Esophagus muscularis mucosa (tissue), 4 donors: Measurements from ENCODE around the gene LRP6. TPM values are rescaled to one million over a fixed set of nuclear protein-coding genes. Genes with fewer than 3 reads are reported as not detected.

Experiments
- DNase-seq: peaks from one replicate; pipeline ENCODE4 v3.0.0-alpha.2; 2017; ENCODE audit errors: extremely low spot score
- H3K27ac ChIP-seq, 4 donors: fragments of 200-600 bp; sonication (generic); replicated peaks in 1 of 4; 1 replicate in 3 of 4; 2 replicates in 1 of 4; pipeline ENCODE4 v1.5.1; 2016 to 2019; ENCODE audit warnings: mild to moderate bottlenecking in 1 of 4
- H3K27me3 ChIP-seq, 4 donors: fragments of 200-600 bp; sonication (generic); one replicate each; pipeline versions ENCODE4 v1.5.1 to v1.6.0; 2016 to 2019
- H3K36me3 ChIP-seq, 4 donors: fragments of 200-600 bp; sonication (generic); one replicate each; pipeline ENCODE4 v1.5.1; 2016 to 2019
- H3K4me1 ChIP-seq, 4 donors: fragments of 200-600 bp; sonication (generic); one replicate each; pipeline ENCODE4 v1.5.1; 2016 to 2019
- H3K4me3 ChIP-seq, 4 donors: fragments of 200-600 bp; sonication (generic); 1 replicate in 2 of 4; 2 replicates in 2 of 4; pipeline ENCODE4 v1.5.1; 2016 to 2019; ENCODE audit warnings: mild to moderate bottlenecking in 4 of 4, moderate library complexity in 1 of 4
- H3K9me3 ChIP-seq, 4 donors: fragments of 200-600 bp; sonication (generic); 1 replicate in 3 of 4; 2 replicates in 1 of 4; pipeline ENCODE4 v1.5.1; 2016 to 2019
- EP300 ChIP-seq: sonication (generic); formaldehyde crosslinking; IDR thresholded peaks from one replicate; pipeline ENCODE4 v1.6.1; 2017; ENCODE audit warnings: antibody characterized with exemption
- POLR2A ChIP-seq: fragments of 450-650 bp; IDR thresholded peaks from one replicate; pipeline ENCODE4 v1.6.1; 2017; ENCODE audit warnings: antibody characterized with exemption, moderate library complexity, mild to moderate bottlenecking, low read depth
- POLR2AphosphoS5 ChIP-seq, 2 donors: sonication (generic); formaldehyde crosslinking; IDR thresholded peaks; one replicate each; pipeline ENCODE4 v1.6.1; 2017; ENCODE audit warnings: antibody characterized with exemption in 2 of 2
- whole genome bisulfite sequencing: methylation state at CpG from one replicate; pipeline ENCODE4 v1.1.5; 2018; 5-methylcytosine and 5-hydroxymethylcytosine counted together
- intact Hi-C: fragments of 100-400 bp; cut with DNase I; formaldehyde crosslinking; loops from one replicate; pipeline ENCODE4 v1.15.1; 2023
- total RNA-seq, 4 donors: library from RNA; depleted of rRNA; stranded (reverse); fragments of >200 nt; gene quantifications; one replicate each; pipeline versions ENCODE4 v1.1.0 to v1.2.1, GENCODE V29; 2016
- TF ChIP-seq, protein P1 (sequence below), 3 experiments: fragments of 200-600 bp in 2 of 3; fragments of 450-650 bp in 1 of 3; sonication (generic) in 2 of 3; IDR thresholded peaks; one replicate each; pipeline ENCODE4 v1.5.1; 2017 to 2019; ENCODE audit warnings: antibody characterized with exemption in 3 of 3, mild to moderate bottlenecking in 2 of 3, moderate library complexity in 1 of 3

LRP6 gene
- total RNA-seq, 4 donors from 2014 or later = 26.2 to 61.1 (median 34.8) TPM

- H3K4me1 ChIP-seq = peaks cover 13 to 57% (median 31%) of the 10 kb centered on the region in 4 donors
- no peak overlapping the region for H3K27ac ChIP-seq
Observed at GRCh38 chr12:12219664-12220063, 47.2 kb downstream of the LRP6 start.

GRCh38 chr12:12217018-12217359 is 49.9 kb downstream of the LRP6 start:
- no peaks in the 10 kb centered on the region for H3K27me3 ChIP-seq
- no peak for DNase-seq
- no peak for TF ChIP-seq POLR2AphosphoS5 (IDR thresholded peaks at IDR 0.05)
- TF ChIP-seq POLR2A = no peak
- TF ChIP-seq, protein P1, sequence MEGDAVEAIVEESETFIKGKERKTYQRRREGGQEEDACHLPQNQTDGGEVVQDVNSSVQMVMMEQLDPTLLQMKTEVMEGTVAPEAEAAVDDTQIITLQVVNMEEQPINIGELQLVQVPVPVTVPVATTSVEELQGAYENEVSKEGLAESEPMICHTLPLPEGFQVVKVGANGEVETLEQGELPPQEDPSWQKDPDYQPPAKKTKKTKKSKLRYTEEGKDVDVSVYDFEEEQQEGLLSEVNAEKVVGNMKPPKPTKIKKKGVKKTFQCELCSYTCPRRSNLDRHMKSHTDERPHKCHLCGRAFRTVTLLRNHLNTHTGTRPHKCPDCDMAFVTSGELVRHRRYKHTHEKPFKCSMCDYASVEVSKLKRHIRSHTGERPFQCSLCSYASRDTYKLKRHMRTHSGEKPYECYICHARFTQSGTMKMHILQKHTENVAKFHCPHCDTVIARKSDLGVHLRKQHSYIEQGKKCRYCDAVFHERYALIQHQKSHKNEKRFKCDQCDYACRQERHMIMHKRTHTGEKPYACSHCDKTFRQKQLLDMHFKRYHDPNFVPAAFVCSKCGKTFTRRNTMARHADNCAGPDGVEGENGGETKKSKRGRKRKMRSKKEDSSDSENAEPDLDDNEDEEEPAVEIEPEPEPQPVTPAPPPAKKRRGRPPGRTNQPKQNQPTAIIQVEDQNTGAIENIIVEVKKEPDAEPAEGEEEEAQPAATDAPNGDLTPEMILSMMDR (IDR thresholded peaks at IDR 0.05) = no peak
- no peak for TF ChIP-seq EP300
- H3K27ac ChIP-seq = no peak overlapping the region
- no peaks in the 10 kb centered on the region for H3K36me3 ChIP-seq
- peaks cover 14 to 53% (median 32%) of the 10 kb centered on the region in 4 donors for H3K4me1 ChIP-seq
- no peaks in the 10 kb centered on the region for H3K9me3 ChIP-seq
- WGBS = 91% methylated on average over 5 of the region's 5 CpGs
- no peak overlapping the region for H3K4me3 ChIP-seq
- intact Hi-C loops = no loop called here

More at GRCh38 chr12:12219664-12220063, 47.2 kb downstream of the LRP6 start:
- no peak for TF ChIP-seq POLR2AphosphoS5 (IDR thresholded peaks at IDR 0.05)
- no peak for DNase-seq
- Histone ChIP-seq H3K9me3 (no peaks in the 10 kb centered on the region), H3K27me3 (no peaks in the 10 kb centered on the region), H3K4me3 (no peak overlapping the region), H3K36me3 (no peaks in the 10 kb centered on the region)
- intact Hi-C loops = no loop called here
- 93% methylated on average over 9 of the region's 9 CpGs for WGBS

DNA sequence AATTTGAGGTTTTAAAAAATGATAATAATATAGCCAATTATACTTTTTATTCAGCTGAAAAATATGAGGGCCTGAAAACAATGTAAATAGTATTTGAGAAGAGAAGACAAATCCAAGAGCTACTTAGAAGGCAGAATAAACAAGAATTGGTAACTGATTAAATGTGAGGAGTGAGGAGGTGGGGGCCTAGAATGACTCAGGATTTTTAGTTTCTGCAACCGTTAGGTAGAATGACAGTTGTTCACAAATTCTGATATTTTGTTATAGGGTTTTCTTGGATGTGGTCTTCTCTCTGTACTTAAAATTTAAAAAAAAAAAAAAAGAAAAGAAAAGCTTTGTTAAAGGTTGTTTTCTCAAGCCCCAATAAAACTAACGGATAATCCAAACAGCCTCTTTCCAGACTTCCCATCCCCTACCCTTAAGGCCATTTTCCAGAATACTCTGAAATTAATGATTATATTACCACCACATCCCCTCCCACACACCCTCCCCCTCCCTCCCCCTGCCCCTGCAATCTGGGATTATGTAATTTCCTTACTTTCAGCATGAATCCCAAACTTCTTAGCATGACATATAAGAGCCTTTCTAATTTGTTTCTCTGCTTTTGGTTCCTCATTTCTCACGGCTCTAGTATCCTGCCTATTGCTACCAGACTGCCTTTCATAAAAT is 50.4 kb downstream of the LRP6 start:
- H3K27ac ChIP-seq = no peak overlapping the region
- intact Hi-C loops = no loop called here
- WGBS = 65% methylated on average over 3 of the region's 3 CpGs
- no peak for TF ChIP-seq POLR2AphosphoS5 (IDR thresholded peaks at IDR 0.05)
- no peaks in the 10 kb centered on the region for H3K9me3 ChIP-seq
- no peaks in the 10 kb centered on the region for H3K27me3 ChIP-seq
- H3K36me3 ChIP-seq = no peaks in the 10 kb centered on the region
- no peak overlapping the region for H3K4me3 ChIP-seq
- DNase-seq = no peak
- H3K4me1 ChIP-seq = peaks cover 11 to 49% (median 28%) of the 10 kb centered on the region in 4 donors

- intact Hi-C loops = no loop called here
Observed at GRCh38 chr12:12214635-12215131, 52.2 kb downstream of the LRP6 start.

GRCh38 chr12:12214201-12214600 is 52.6 kb downstream of the LRP6 start:
- intact Hi-C loops = no loop called here
- no peaks in the 10 kb centered on the region for H3K27me3 ChIP-seq
- H3K9me3 ChIP-seq = no peaks in the 10 kb centered on the region
- H3K4me3 ChIP-seq = no peak overlapping the region
- no peaks in the 10 kb centered on the region for H3K36me3 ChIP-seq
- H3K27ac ChIP-seq = no peak overlapping the region
- TF ChIP-seq POLR2A = no peak
- H3K4me1 ChIP-seq = peaks cover 8 to 32% (median 17%) of the 10 kb centered on the region in 4 donors
- no peak for DNase-seq

More at GRCh38 chr12:12214635-12215131, 52.2 kb downstream of the LRP6 start:
- no peak for TF ChIP-seq POLR2AphosphoS5 (IDR thresholded peaks at IDR 0.05)
- TF ChIP-seq POLR2A = no peak
- TF ChIP-seq EP300 = no peak
- TF ChIP-seq, protein P1 (IDR thresholded peaks at IDR 0.05) = no peak
- Histone ChIP-seq H3K27me3 (no peaks in the 10 kb centered on the region), H3K9me3 (no peaks in the 10 kb centered on the region), H3K4me3 (no peak overlapping the region), H3K4me1 (peaks cover 8 to 33% (median 17%) of the 10 kb centered on the region in 4 donors), H3K36me3 (no peaks in the 10 kb centered on the region), H3K27ac (no peak overlapping the region)
- DNase-seq = no peak
- WGBS = 59% methylated on average over 3 of the region's 3 CpGs

GRCh38 chr12:12212769-12213168 is 54.1 kb downstream of the LRP6 start:
- H3K9me3 ChIP-seq = no peaks in the 10 kb centered on the region
- no peaks in the 10 kb centered on the region for H3K27me3 ChIP-seq
- TF ChIP-seq, protein P1 (IDR thresholded peaks at IDR 0.05) = no peak
- no peak for TF ChIP-seq POLR2AphosphoS5 (IDR thresholded peaks at IDR 0.05)
- TF ChIP-seq POLR2A = no peak
- no peak for TF ChIP-seq EP300
- DNase-seq = no peak
- no peak overlapping the region for H3K4me3 ChIP-seq
- WGBS = 91% methylated on average over 1 of the region's 1 CpG
- no peak overlapping the region for H3K27ac ChIP-seq
- peaks cover 8 to 32% (median 17%) of the 10 kb centered on the region in 4 donors for H3K4me1 ChIP-seq
- intact Hi-C loops = no loop called here
- no peaks in the 10 kb centered on the region for H3K36me3 ChIP-seq
